ENCODE data around the gene RASL11B. TPM values are rescaled to one million over a fixed set of nuclear protein-coding genes. Genes with fewer than 3 reads are reported as not detected.

The RASL11B gene
- total and polyA plus RNA-seq, 2 of the 13 experiments (the other 11 are each of a cell fraction or from before 2014, with no cell fraction given), result 0.07 to 0.20 TPM

- no TSS peak for BruUV-seq (replicated peaks)
- Histone ChIP-seq H4K20me1 (ENCODE audit: insufficient read depth, low read length) (no peaks in the 10 kb centered on the region), H3K4me2 (ENCODE audit: low read depth, low read length) (no peak overlapping the region), H3K9ac (ENCODE audit: insufficient read depth, low read depth, low read length) (no peak overlapping the region), H3K27ac (ENCODE audit: extremely low read length, insufficient read depth, low read length) (no peak overlapping the region), H3K27me3 (ENCODE audit: control insufficient read depth in 1 of 2, insufficient read depth in 2 of 2, low read length in 2 of 2) (no peaks in the 10 kb centered on the region), H3K79me2 (ENCODE audit: insufficient read depth, low read length) (no peaks in the 10 kb centered on the region), H2AFZ (ENCODE audit: low read length) (no peak overlapping the region), H3K36me3 (replicated peaks in 1 of 2; ENCODE audit: control insufficient read depth in 1 of 2, insufficient read depth in 2 of 2, low read length in 2 of 2) (peaks cover 0 to 1% of the 10 kb centered on the region in 2 experiments; a peak in 2 of 5 replicates), H3K4me1 (ENCODE audit: insufficient read depth, low read length) (no peaks in the 10 kb centered on the region), H3K4me3 (replicated peaks in 1 of 3; ENCODE audit: insufficient read depth in 1 of 3, low read depth in 2 of 3, low read length in 3 of 3) (no peak overlapping the region), H3K9me3 (ENCODE audit: low read length) (no peaks in the 10 kb centered on the region)
- POLR2A ChIA-PET, result no interaction called here
- WGBS (ENCODE audit: low lambda C conversion rate), result 100% methylated on average over 1 of the region's 1 CpG
- no peak for TF ChIP-seq ARID2 (CRISPR knock-in tag; IDR thresholded peaks at IDR 0.05; ENCODE audit: borderline replicate concordance)
- no peak for TF ChIP-seq TBL1XR1 (IDR thresholded peaks at IDR 0.05; ENCODE audit: borderline replicate concordance, low read length, partially characterized antibody)
- TF ChIP-seq RERE (CRISPR knock-in tag; IDR thresholded peaks at IDR 0.05; ENCODE audit: low read depth), result no peak
- TF ChIP-seq SNAPC4 (CRISPR knock-in tag; IDR thresholded peaks at IDR 0.05), result no peak
- no peak for TF ChIP-seq CREB1 (IDR thresholded peaks at IDR 0.05)
- TF ChIP-seq CREB1 (CRISPR knock-in tag; IDR thresholded peaks at IDR 0.05), result no peak
- TF ChIP-seq SRSF4 (IDR thresholded peaks at IDR 0.05; ENCODE audit: low read depth, low read length, poor library complexity, severe bottlenecking), result no peak
- no peak for TF ChIP-seq MBD4 (IDR thresholded peaks at IDR 0.05; ENCODE audit: borderline replicate concordance, low read length)
- TF ChIP-seq ZNF317 (CRISPR knock-in tag; IDR thresholded peaks at IDR 0.05), result no peak
- TF ChIP-seq ZNF10 (CRISPR knock-in tag; IDR thresholded peaks at IDR 0.05; ENCODE audit: borderline replicate concordance, low read depth), result no peak
- no peak for TF ChIP-seq ZNF136 (CRISPR knock-in tag; IDR thresholded peaks at IDR 0.05; ENCODE audit: low read depth)
- TF ChIP-seq ZNF766 (CRISPR knock-in tag; IDR thresholded peaks at IDR 0.05; ENCODE audit: borderline replicate concordance), result no peak
- TF ChIP-seq HES4 (CRISPR knock-in tag; IDR thresholded peaks at IDR 0.05; ENCODE audit: borderline replicate concordance), result no peak
- no peak for ATAC-seq
- in situ Hi-C loops (cut with HindIII; ENCODE audit: extremely low pct_ligation_motif_present, low pct_unique_long_range_greater_than_20kb), result no loop called here
- FAIRE-seq, result no peak
- intact Hi-C loops (cut with micrococcal nuclease; ENCODE audit: unreplicated experiment), result no loop called here
- CTCF ChIA-PET (ENCODE audit: low intra/inter-chr PET ratio, low total read pairs), result no interaction called here
- DNase-seq (ENCODE audit: low spot score), result no peak
Observed at GRCh38 chr4:52869656-52870055, 7.5 kb downstream of the RASL11B start.

All from HepG2 (cell line).